Naive B cell (primary cell): ENCODE measurements around the gene METTL4. TPM values are rescaled to one million over a fixed set of nuclear protein-coding genes. Genes with fewer than 3 reads are reported as not detected.
A peak's percentile ranks its signal among the peaks of the same experiment; 100 is the strongest.

Experiments used
- ATAC-seq, 2 donors: fragments of 150-1000 bp; cut with Tn5 transposase; 2 replicates each; pipeline ENCODE4 v1.10.0; 2021; ENCODE audit warnings: low read depth in 2 of 2, mild to moderate bottlenecking in 2 of 2, moderate library complexity in 2 of 2
- DNase-seq: peaks from one replicate; pipeline ENCODE4 v3.0.0; 2022
- H3K27ac Mint-ChIP-seq, 6 donors: one replicate each; pipeline ENCODE4 v1.8.0; 2020 to 2022; ENCODE audit warnings: mild to moderate bottlenecking in 6 of 6, mixed read lengths in 6 of 6, moderate library complexity in 5 of 6, inconsistent platforms in 2 of 6
- H3K27me3 Mint-ChIP-seq, 3 donors: one replicate each; pipeline ENCODE4 v1.8.0; 2021 to 2022; ENCODE audit warnings: mixed read lengths in 3 of 3, mild to moderate bottlenecking in 1 of 3
- H3K36me3 Mint-ChIP-seq, 2 donors: one replicate each; pipeline ENCODE4 v1.8.0; 2020 to 2022; ENCODE audit warnings: mixed read lengths in 2 of 2, inconsistent platforms in 1 of 2, mild to moderate bottlenecking in 1 of 2
- H3K4me1 Mint-ChIP-seq, 3 donors: one replicate each; pipeline ENCODE4 v1.8.0; 2020 to 2022; ENCODE audit warnings: mixed read lengths in 3 of 3, inconsistent platforms in 1 of 3, mild to moderate bottlenecking in 1 of 3, moderate library complexity in 1 of 3
- H3K4me3 Mint-ChIP-seq, 8 donors: one replicate each; pipeline ENCODE4 v1.8.0; 2020 to 2022; ENCODE audit warnings: mild to moderate bottlenecking in 8 of 8, mixed read lengths in 8 of 8, moderate library complexity in 8 of 8, inconsistent platforms in 2 of 8
- H3K9me3 Mint-ChIP-seq, 7 donors: one replicate each; pipeline ENCODE4 v1.8.0; 2020 to 2022; ENCODE audit warnings: mixed read lengths in 7 of 7, mild to moderate bottlenecking in 5 of 7, inconsistent platforms in 2 of 7, moderate library complexity in 1 of 7
- polyA plus RNA-seq, 6 donors: library from polyadenylated mRNA; unstranded; fragments of 300-500 nt; fragmentation: Illumina TruSeq; gene quantifications; one replicate each; pipeline ENCODE4 v1.2.3, GENCODE V29; 2021; ENCODE audit warnings: low read depth in 6 of 6

Gene METTL4
- polyA plus RNA-seq, 6 donors from 2014 or later, result 4.0 to 18.0 (median 15.5) TPM

DNA sequence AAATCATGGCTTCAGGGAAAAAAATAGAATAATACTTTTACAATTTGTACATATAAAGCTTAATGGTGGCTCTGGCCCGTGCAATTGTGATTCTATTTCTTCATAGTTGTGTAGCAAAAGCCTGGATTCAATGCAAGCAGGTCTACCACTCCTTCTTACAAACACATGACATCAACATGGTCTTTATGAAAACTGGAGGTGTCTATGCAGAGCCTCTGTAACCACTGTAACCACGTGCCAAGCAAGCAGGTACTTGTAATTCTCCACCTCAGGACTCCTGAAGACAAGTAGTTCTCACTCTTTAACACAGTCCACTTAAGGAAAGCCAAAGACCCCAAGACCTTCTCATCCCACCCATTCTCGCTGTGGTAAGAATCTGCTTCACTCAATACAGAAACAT, 62.6 kb downstream of the METTL4 start:
- peaks cover 0 to 11% (median 0%) of the 10 kb centered on the region in 3 donors for H3K27me3 Mint-ChIP-seq
- no peak for DNase-seq
- no peaks in the 10 kb centered on the region for H3K4me1 Mint-ChIP-seq
- no peaks in the 10 kb centered on the region for H3K9me3 Mint-ChIP-seq
- no peak overlapping the region for H3K4me3 Mint-ChIP-seq
- no peak overlapping the region for H3K27ac Mint-ChIP-seq
- no peak for ATAC-seq
- no peaks in the 10 kb centered on the region for H3K36me3 Mint-ChIP-seq

- ATAC-seq (no peak), DNase-seq (no peak)
- Mint-ChIP-seq H3K36me3 (no peaks in the 10 kb centered on the region), H3K9me3 (no peaks in the 10 kb centered on the region), H3K27ac (no peak overlapping the region), H3K27me3 (peaks cover 0 to 11% (median 0%) of the 10 kb centered on the region in 3 donors), H3K4me3 (no peak overlapping the region), H3K4me1 (peaks cover 0 to under 1% (median 0%) of the 10 kb centered on the region in 3 donors)
These were observed 63.1 kb downstream of the METTL4 start for GRCh38 chr18:2508155-2508554.

DNA sequence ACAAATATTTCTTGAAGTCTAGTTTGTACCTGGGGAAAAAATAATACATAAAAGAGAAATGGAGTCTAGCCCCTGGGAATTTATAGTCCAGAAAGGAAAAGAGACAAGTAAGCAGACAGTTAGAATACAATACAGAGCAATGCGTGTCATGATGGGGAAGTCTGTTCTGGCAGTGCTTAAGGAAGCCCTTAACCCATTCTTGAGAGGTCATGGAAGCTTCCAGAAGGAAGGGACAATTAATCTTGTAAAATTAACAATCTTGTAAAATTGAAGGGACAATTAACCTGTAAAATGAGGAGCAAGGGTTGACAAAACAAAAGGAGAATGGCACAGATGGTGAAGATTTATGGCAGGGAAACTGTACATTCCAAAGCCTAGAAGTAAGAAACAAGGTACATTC, 66.7 kb downstream of the METTL4 start:
- Mint-ChIP-seq H3K27me3 (peaks cover 0 to 12% (median under 1%) of the 10 kb centered on the region in 3 donors), H3K9me3 (no peaks in the 10 kb centered on the region), H3K36me3 (no peaks in the 10 kb centered on the region), H3K4me1 (peaks cover 0 to 7% (median 0%) of the 10 kb centered on the region in 3 donors), H3K4me3 (no peak overlapping the region), H3K27ac (no peak overlapping the region)
- DNase-seq (no peak), ATAC-seq (no peak)

GRCh38 chr18:2502880-2503279, 68.4 kb downstream of the METTL4 start:
- ATAC-seq (no peak), DNase-seq (no peak)
- Mint-ChIP-seq H3K4me3 (peak overlapping the region in 1 of 8 donors; percentile 44), H3K9me3 (no peaks in the 10 kb centered on the region), H3K27me3 (peaks cover 3 to 18% (median 8%) of the 10 kb centered on the region in 3 donors), H3K36me3 (no peaks in the 10 kb centered on the region), H3K27ac (no peak overlapping the region), H3K4me1 (peaks cover 0 to 7% (median 0%) of the 10 kb centered on the region in 3 donors)

- Mint-ChIP-seq H3K36me3 (no peaks in the 10 kb centered on the region), H3K27me3 (peaks cover 3 to 18% (median 8%) of the 10 kb centered on the region in 3 donors), H3K4me1 (peaks cover 0 to 7% (median 0%) of the 10 kb centered on the region in 3 donors), H3K4me3 (no peak overlapping the region), H3K9me3 (no peaks in the 10 kb centered on the region), H3K27ac (no peak overlapping the region)
- no peak for ATAC-seq
- DNase-seq, result no peak
These were observed 68.9 kb downstream of the METTL4 start for GRCh38 chr18:2502394-2502793.

GRCh38 chr18:2497797-2498196, 73.5 kb downstream of the METTL4 start:
- ATAC-seq, result no peak
- H3K4me3 Mint-ChIP-seq, result no peak overlapping the region
- no peak overlapping the region for H3K27ac Mint-ChIP-seq
- no peak for DNase-seq
- peaks cover 3 to 21% (median 8%) of the 10 kb centered on the region in 3 donors for H3K27me3 Mint-ChIP-seq
- H3K36me3 Mint-ChIP-seq, result no peaks in the 10 kb centered on the region
- peaks cover 0 to 3% (median 0%) of the 10 kb centered on the region in 3 donors for H3K4me1 Mint-ChIP-seq
- no peaks in the 10 kb centered on the region for H3K9me3 Mint-ChIP-seq

GRCh38 chr18:2495381-2495780, 75.9 kb downstream of the METTL4 start:
- Mint-ChIP-seq H3K27me3 (peaks cover 3 to 27% (median 8%) of the 10 kb centered on the region in 3 donors), H3K36me3 (no peaks in the 10 kb centered on the region), H3K4me1 (no peaks in the 10 kb centered on the region), H3K9me3 (no peaks in the 10 kb centered on the region), H3K4me3 (no peak overlapping the region), H3K27ac (no peak overlapping the region)
- no peak for DNase-seq
- ATAC-seq, result no peak

- peaks cover 0 to 2% (median 0%) of the 10 kb centered on the region in 7 donors for H3K9me3 Mint-ChIP-seq
- no peak for ATAC-seq
- no peaks in the 10 kb centered on the region for H3K36me3 Mint-ChIP-seq
- H3K4me3 Mint-ChIP-seq, result no peak overlapping the region
- no peak overlapping the region for H3K27ac Mint-ChIP-seq
- H3K27me3 Mint-ChIP-seq, result peaks cover 3 to 28% (median 8%) of the 10 kb centered on the region in 3 donors
- no peak for DNase-seq
- H3K4me1 Mint-ChIP-seq, result no peaks in the 10 kb centered on the region
These were observed 76.4 kb downstream of the METTL4 start for GRCh38 chr18:2494921-2495320.

Other genes starting within 250 kb of the METTL4 start
- 1 to 10 TPM in 5 of 6 donors, not detected in 1; 1.7 to 3.5 (median 2.7) TPM for gene NDC80, start 52 bp upstream of the METTL4 start, polyA plus RNA-seq
- 10 to 100 TPM; 46.7 to 94.7 (median 68.9) TPM for gene SMCHD1, start 84.2 kb upstream of the METTL4 start, polyA plus RNA-seq